ENCODE data around the gene BRD9.

BRD9 gene

DNA sequence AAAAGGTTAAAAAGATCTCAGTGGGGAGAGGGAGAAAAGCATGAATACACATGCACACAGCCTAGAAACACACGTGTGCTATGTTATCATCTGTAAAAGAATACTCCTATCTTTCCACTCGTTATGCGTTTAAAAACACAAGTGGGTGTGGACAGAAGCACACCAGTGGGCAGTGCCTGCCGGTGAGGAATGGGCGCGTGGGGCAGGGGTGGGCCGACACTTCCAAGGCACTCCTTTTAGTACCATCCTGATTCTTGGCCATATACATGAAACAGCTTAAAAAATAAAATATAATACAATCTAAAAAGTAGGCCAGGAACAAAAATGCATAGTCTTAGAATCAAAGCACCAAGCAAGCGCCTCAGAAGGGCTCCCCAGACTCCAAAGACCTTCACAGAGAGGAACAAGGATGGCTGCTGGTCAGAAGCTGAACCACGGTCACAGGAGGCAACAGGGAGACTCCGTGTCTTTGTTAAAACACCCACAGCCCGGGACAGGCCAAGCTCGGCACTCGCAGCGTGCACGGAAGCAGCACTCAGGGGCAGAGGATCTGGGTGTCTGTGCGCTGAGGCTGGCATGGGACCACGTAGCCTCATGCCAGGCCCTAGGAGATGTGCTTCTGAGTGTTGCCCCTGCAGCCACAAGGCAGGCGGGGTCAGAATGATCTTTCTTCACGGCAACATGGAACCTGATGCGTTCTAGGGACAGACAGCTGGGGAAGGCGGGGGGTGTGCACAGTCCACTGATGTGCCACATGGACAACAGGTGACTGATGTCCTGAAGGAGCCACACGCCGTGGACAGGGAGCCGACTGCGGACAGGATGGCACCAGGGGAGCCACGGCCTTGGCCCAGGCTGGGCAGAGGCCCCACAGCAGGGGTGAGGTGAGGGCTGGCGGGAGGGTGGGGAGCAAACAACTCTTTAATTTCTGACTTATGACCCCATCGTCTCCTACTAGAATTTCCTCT lies 15.9 kb downstream of the BRD9 start:
- DNase-seq, result no peak

DNA sequence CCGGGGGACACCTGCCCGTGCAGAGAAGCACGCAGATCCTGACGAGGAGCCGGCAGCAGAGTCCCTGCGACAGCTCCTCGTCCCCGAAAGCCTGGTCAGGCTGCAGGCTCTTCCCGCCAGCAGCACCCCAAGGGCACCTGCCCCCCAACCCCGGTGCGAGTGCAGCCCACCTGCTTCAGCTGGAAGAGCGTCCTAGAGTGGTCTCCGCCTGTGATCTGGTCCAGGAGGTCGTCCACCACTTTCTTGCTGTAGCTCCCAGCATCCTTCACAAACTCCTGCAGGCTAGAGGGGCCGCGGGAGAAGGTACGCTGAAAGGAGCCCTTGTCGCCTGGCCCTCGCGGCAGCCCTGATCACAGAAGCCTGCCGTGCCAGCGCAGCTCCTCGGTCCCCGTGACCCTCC lies 16.7 kb downstream of the BRD9 start:
- DNase-seq, result no peak

DNA sequence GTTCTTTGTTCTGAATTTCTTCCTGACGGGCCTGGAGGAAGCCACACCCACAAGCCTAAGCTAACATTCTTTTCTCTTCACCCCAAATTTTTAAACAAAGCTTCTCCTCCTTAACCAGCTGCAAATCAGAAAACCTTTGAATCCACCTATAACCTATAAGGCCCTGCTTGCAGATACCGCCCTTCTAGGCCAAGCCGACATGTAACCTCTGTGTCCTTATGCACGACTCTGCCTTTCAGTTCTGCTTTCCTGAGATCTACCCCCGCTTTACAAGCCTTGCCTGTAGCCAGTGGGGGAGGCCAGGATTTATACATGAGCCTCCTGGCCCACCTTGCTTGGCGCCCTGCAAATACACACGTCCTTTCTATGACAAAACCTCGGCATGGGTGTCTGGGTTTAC lies 19.3 kb downstream of the BRD9 start:
- no peak for DNase-seq

DNA sequence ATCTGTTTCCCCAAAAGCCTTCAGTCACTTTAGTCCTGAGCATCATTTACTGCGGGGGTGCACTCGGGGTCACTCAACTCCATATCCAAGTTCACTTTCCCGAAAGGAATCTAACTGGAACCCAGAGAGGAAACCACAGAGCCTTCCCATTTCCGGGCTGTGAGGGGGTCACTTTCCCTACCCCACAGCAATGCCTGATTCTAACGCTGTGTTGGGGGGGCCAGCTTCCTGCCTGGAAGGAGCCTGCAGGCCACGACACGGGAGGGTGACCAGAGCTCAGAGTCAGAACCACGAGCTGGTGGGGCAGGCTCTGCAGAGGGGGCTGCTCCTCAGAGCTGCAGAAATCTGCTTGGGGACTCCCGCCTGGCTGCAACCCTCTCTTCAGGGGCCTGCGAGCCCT lies 20.3 kb downstream of the BRD9 start:
- no peak for DNase-seq

DNA sequence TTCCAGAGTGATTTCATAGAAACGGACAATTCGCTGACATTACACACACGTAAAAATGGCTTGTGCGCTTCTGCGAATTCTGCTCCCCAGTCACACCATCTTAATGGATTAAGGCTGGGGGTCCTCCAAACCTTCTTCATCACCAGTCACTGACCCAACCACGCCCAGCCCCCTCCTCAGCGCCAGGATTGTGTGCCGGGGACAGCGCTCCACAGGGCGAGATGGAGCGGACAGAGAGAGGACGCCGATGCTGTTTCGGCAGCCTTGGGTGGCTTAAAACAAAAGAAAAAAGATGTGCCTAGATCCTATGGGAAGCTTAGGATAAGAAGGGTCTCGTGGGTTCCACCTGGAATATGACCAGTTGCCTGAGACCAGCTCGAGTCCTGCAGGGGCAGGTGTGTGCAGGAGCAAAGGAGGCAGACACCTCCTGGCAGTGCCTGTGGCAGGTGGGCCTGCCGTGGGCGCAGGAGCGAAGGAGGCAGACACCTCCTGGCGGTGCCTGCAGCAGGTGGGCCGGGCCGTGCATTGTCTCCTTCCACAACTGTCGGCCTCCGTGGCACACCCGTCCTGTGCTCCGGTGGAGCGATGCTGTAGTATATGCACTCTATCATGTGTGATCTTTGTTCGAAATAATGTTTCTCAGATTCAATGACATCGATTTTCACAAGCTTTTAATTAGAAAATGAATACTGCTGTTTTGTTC lies 20.9 kb downstream of the BRD9 start:
- DNase-seq, result no peak

DNA sequence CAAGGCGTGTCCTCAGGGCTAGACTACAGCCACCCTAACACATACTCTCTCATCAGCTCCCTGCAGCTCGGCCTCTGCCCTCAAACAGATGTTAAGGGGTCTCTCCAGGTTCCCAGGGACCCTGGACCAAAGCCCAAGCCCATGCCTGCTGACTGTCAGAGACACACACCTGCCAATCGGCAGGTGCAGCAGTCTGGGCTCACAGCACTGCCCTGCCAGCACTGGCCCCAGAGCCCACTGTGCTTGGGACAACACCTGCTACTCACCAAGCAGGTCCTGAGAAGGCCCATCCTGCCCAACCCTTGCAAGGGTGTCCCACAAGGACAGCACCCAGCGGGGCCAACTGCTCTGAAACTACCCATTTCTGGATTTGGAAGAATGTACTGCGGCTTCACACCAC lies 21.6 kb downstream of the BRD9 start:
- DNase-seq, result no peak

DNA sequence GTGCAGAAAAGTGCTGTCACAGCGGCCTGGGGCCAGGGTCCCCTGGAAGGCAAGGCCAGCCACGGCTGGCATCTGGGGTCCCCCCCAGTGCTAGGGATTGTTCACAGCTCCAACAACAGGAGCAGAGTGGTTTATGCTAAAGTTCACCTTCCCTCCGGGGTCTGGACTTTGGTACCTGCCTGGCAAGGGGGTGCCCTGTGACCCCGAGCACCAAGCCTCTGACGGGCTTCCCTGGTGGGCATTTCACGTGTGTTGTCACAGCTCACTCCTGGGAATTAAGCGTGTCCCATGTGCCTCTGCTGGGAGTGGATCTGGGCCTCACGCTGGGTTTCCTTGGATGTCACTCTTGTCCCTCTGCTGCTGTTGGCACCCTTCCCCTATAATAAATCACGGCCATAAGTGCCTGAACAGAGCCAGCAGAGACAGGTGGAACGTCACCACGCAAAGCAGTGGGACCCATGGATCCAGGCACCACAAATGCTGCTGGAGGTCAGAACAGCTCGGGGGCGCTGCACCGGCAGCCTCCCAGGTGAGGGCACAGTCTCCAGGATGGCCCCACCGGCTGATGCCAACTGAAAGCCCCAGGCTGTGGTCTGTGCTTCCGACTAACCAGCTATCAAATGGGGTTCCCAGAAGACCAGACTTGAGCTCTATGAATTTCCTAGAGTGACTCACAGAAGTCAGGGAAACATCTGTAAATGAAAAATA lies 24.0 kb downstream of the BRD9 start:
- no peak for DNase-seq

DNA sequence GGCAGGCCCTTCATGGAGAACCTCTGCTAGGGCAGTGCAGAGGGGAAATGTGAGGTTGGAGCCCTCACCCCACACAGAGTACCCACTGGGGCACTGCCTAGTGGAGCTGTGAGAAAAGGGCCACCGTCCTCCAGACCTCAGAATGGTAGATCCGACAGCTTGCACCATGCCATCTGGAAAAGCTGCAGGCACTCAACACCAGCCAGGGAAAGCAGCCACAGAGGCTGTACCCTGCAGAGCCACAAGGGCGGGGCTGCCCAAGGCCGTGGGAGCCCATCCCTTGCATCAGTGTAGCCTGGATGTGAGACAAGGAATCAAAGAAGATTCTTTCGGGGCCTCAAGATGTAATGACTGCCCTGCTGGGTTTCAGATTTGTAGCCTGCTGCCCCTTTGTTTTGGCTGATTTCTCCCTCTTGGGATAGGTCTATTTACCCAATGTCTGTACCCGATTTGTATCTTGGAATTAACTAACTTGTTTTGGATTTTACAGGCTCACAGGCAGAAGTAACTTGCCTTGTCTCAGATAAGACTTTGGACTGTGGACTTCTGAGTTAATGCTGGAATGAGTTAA lies 25.2 kb downstream of the BRD9 start:
- no peak for DNase-seq

DNA sequence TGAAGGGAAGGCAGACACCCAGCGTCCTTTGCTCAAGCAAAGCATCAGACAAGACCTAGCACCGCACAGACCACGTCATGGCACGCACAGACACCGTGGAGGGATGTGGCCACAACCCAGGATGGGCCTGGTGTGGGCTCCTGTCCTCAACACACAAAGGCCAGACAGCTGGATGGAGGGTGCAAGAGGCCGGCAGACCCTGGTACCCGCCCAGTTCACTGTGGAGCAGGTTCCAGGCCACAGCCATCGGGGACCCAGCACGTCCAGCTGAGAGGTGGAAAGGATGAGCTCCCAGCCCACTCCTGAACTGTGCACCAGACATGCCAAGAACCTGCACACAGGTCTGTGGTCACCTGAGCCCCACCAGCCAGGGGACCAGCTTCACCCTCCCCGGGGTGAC lies 26.8 kb downstream of the BRD9 start:
- no peak for DNase-seq

DNA sequence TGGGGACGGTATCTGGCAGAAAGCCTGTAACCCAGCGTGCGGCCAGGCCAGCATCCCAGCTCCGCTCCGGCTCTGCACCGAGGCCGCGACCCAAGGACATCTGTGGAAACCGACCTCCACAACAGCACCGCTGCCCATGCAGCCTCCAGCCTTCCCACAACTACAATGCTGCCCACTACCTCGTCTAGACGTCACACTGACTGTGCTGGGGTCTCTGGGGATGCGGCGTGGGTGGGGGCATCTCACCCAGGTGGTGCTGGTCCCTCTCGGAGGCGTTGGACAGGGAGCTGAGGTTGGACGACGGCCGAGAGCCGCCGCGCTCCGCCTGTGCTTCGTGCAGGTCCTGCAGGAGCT lies 27.5 kb downstream of the BRD9 start:
- no peak for DNase-seq

DNA sequence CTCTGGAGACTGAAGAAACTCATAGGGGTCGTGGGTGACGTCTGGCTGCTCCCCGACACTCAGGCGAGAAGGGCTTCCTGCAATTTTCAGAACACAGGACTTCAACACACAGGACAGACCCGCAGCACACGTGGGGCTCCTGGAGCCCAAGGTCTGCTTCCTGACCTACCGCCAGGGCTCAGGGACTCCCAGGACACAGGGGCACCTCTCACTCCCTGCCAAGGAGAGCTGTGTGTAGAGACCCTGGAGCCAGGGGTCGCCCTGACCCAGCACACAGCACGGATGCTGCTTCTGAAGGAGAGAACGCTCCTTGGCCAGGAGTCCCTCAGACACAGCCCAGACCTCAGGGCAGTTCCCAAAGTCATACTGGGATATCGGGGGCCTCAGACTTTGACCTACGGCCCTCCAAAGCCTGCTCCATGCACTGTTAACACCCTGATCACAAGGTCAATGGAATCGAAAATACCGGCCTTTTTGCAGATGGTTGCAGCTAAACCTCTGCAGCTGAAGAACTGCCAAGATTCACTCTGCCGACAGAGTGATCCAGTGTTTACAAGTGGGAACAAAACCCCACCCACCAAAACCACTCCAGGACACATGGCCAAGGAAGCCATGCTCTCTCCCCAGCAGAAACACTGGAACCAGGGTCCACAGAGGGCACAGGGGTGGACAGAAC lies 28.0 kb downstream of the BRD9 start:
- no peak for DNase-seq

DNA sequence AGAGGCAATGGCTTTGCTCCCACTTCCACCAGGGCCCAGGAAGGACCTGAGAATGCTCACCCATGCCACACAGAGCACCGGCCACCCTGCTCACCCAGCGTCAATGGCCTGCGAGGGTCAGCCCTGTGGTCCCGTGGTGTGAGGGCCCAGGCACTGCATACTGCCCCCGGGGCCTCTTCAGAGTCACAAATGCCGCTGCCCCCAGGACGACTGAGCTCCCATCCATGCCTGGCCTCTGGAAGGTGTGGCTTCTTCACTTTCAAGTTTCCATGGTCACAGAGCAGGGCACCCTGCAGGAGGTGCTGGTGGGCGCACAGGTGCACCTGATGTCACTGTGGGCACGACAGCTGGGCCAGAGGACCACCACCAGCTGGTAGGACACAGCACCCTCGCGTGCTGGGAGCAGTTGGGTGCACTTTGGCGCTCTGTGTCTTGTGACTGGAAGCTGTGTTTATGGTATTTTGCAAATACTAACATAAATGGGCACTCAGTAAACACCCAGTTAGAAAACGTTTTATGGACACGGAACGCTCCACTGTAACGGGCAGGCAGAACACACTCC lies 29.3 kb downstream of the BRD9 start:
- no peak for DNase-seq

DNA sequence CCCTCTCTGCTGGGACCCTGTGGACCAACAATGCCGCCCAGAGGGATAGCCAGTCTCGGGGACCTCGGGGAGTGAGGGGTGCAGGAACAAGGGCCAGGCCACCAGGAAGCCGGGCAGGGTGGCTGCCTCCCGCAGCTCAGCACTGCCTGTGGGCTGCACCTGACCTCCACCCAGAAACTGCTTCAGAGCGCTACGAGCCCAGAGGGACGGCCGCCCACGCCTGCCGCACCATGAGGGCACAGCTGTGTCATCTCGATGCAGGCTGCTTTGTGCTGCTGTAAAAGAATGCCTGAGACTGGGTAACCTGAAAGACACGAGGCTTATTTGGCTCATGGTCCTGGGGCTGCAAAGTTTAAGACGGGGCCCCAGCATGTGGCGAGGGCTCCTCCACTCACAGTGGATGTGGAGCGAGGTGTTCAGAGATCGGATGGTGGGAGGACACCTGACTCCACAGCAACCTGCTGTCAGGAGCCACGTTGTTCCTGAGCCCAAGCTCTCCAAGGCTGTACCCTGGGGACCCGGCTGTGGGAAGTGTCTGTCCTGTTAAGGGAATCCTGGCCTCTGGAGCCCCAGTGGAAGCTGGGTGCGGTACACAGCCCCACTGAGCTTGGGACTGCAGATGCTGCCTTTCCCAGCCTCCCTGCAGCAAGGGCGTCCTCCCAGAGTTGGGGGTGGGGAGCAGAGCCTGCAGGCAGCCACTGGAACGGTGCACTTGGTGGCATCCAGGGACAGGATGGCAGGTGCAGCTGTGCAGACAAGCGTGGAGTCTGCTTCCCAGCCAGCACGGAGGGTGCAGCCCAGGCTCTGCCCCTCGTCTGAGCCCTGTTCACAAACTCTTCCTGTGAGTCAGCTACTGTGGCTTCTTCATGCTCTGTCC lies 30.0 kb downstream of the BRD9 start:
- DNase-seq, result peak; percentile 68 to 81

DNA sequence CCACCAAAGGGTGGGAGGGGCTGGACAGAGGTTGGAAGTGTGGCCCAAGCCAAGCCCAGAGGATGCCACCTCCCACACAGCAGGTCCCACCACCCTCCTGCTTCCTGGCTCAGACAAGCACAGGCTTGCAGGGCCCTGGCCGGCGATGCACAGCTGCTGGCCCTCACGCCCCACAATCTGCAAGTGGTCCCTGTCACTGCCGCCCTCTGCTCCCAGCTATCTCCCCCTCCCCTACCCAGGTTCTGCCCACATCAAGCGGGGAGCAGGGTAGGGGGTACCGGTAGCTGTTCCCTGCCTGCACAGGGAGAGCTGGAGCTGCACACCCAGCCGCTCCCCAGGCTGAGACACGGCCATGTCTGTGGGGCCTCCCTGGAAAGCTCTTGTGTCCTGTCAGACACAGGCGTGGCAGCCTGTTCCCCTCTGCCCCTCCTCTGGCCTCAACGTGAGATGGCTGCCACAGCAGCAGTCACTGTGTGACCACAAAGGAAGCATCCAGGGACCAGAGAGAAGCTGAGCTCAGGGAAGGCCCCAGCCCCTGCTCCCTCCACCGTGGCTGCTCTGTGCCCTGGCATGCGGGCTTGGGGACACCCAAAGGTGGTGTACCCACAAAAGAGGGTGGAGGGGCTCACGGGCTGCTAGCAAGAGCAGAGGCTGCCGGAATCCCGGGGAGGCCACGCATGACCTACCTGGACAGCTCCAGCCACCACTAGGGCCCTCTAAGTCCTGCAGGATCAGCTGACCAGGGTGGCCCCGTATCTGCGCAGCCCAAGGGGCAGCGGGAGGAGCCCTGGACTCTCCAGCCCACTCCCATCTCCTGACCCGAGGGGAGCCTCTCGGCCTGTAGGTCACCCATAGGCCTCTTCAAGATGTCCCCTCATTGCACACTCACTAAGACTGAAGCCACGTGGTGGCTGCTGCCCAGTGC lies 30.9 kb downstream of the BRD9 start:
- no peak for DNase-seq

DNA sequence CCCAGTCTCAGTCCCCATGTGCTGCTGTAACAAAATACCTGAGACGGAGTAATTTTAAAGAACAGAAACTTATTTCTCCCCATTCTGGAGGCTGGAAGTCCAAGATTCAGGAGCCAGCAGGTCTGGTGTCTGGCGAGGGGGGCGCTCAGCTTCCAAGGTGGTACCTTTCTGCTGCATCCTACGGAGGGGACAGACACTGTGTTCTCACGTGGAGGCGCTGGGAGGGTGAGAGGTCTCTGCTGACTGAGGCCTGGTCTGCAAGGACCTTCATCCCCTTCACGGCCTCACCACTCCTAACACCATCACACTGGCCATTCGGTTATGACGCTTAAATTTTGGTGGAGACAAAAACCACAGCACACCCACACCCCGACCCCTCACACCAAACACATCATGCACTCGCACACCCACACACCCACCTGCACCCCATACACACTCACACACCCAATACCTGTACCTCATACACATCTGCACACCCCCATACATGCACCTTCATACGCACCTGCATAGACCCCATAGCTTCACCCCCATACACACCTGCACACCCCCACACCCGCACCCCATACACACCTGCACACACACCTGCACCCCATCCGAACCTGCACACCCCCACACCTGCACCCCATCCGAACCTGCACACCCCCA lies 32.0 kb downstream of the BRD9 start:
- no peak for DNase-seq

DNA sequence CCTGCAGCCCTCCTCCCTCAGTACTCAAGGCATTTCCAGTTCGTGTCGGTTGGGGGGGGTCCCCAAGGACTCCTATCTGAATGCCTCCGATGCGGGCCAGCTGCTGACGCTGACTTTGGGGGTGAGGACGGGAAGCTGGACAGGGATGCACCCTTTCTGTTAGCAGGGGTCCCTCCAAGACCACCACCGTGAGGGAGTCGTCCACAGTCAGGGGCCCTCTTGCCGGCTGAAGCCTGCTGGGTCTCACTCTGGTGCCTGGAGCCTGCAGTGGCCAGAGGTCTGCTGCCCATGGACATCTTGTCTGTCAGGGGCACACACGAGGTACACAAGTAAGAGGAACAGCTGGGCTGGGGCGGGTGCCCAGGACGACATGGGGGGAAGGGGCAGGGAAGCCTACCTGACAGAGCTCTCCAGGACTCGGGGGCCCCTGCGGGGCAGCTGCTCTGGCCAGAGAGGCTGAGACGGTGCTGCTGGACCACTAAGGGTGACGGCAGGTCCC lies 32.8 kb downstream of the BRD9 start:
- no peak for DNase-seq

DNA sequence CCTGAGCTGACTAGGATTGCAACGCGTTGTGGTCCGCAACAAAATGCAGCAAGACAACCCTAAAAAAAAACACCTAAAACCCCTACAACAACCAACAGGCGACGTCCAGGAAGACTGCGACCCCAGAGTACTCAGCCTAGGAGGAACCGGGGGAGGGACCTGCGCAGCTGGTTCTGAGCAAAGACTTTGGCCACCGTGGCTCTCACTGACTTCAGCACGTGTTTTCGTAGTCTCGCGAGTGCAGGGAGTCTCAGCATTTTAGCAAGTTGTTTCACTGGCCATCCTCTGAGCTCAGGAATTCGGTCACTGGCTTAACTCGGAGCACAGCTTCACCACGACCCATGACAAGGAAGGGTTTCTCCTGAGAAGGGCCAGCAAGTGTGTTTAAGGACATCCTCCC lies 33.2 kb downstream of the BRD9 start:
- DNase-seq, result no peak

DNA sequence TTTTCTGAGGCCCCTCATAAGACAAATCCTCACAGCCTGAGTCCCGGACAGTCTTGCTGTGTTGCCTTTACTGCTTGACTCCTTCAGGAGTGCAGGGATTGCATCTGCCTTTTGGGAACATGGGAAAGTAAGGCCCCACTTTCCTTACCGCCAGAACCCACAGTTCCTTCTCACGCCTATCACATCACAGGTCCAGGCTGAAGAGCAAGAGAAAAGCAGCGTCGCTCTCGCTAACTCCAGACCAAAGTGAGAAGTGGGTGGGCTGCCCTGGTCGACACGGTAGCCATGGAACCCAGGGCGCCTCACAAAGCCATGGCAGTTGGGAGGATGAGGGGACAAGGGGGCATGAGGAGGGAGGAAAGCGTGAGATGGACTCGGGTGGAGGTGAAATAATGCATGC lies 33.9 kb downstream of the BRD9 start:
- DNase-seq, result no peak

All from NCI-H187 (cell line).